Esophagus muscularis mucosa (tissue), 4 donors: Measurements from ENCODE around the gene FBL. TPM values are rescaled to one million over a fixed set of nuclear protein-coding genes. Genes with fewer than 3 reads are reported as not detected.
"Not testable (repeated sequence)": the region's sequence is repeated elsewhere in the genome, so short reads cannot be mapped to it uniquely, and the experiment has no call there.

Source experiments
- DNase-seq: peaks from one replicate; pipeline ENCODE4 v3.0.0-alpha.2; 2017; ENCODE audit errors: extremely low spot score
- H3K27ac ChIP-seq, 4 donors: fragments of 200-600 bp; sonication (generic); replicated peaks in 1 of 4; 1 replicate in 3 of 4; 2 replicates in 1 of 4; pipeline ENCODE4 v1.5.1; 2016 to 2019; ENCODE audit warnings: mild to moderate bottlenecking in 1 of 4
- H3K27me3 ChIP-seq, 4 donors: fragments of 200-600 bp; sonication (generic); one replicate each; pipeline versions ENCODE4 v1.5.1 to v1.6.0; 2016 to 2019
- H3K36me3 ChIP-seq, 4 donors: fragments of 200-600 bp; sonication (generic); one replicate each; pipeline ENCODE4 v1.5.1; 2016 to 2019
- H3K4me1 ChIP-seq, 4 donors: fragments of 200-600 bp; sonication (generic); one replicate each; pipeline ENCODE4 v1.5.1; 2016 to 2019
- H3K4me3 ChIP-seq, 4 donors: fragments of 200-600 bp; sonication (generic); 1 replicate in 2 of 4; 2 replicates in 2 of 4; pipeline ENCODE4 v1.5.1; 2016 to 2019; ENCODE audit warnings: mild to moderate bottlenecking in 4 of 4, moderate library complexity in 1 of 4
- H3K9me3 ChIP-seq, 4 donors: fragments of 200-600 bp; sonication (generic); 1 replicate in 3 of 4; 2 replicates in 1 of 4; pipeline ENCODE4 v1.5.1; 2016 to 2019
- EP300 ChIP-seq: sonication (generic); formaldehyde crosslinking; IDR thresholded peaks from one replicate; pipeline ENCODE4 v1.6.1; 2017; ENCODE audit warnings: antibody characterized with exemption
- POLR2A ChIP-seq: fragments of 450-650 bp; IDR thresholded peaks from one replicate; pipeline ENCODE4 v1.6.1; 2017; ENCODE audit warnings: antibody characterized with exemption, moderate library complexity, mild to moderate bottlenecking, low read depth
- POLR2AphosphoS5 ChIP-seq, 2 donors: sonication (generic); formaldehyde crosslinking; IDR thresholded peaks; one replicate each; pipeline ENCODE4 v1.6.1; 2017; ENCODE audit warnings: antibody characterized with exemption in 2 of 2
- WGBS: methylation state at CpG from one replicate; pipeline ENCODE4 v1.1.5; 2018; 5-methylcytosine and 5-hydroxymethylcytosine counted together
- intact Hi-C: fragments of 100-400 bp; cut with DNase I; formaldehyde crosslinking; loops from one replicate; pipeline ENCODE4 v1.15.1; 2023
- total RNA-seq, 4 donors: library from RNA; depleted of rRNA; stranded (reverse); fragments of >200 nt; gene quantifications; one replicate each; pipeline versions ENCODE4 v1.1.0 to v1.2.1, GENCODE V29; 2016
- TF ChIP-seq, protein P1 (sequence below), 3 experiments: fragments of 200-600 bp in 2 of 3; fragments of 450-650 bp in 1 of 3; sonication (generic) in 2 of 3; IDR thresholded peaks; one replicate each; pipeline ENCODE4 v1.5.1; 2017 to 2019; ENCODE audit warnings: antibody characterized with exemption in 3 of 3, mild to moderate bottlenecking in 2 of 3, moderate library complexity in 1 of 3

FBL gene
- total RNA-seq, 4 donors from 2014 or later, result 90.6 to 142 (median 96.7) TPM

- Histone ChIP-seq H3K27me3 (no peaks in the 10 kb centered on the region), H3K27ac (no peak overlapping the region), H3K4me1 (peaks cover 4 to 15% (median 9%) of the 10 kb centered on the region in 4 donors), H3K9me3 (no peaks in the 10 kb centered on the region), H3K36me3 (peaks cover 5 to 19% (median 12%) of the 10 kb centered on the region in 4 donors), H3K4me3 (no peak overlapping the region)
- WGBS, result 90% methylated on average over 4 of the region's 4 CpGs
- TF ChIP-seq POLR2A (no peak), POLR2AphosphoS5 (IDR thresholded peaks at IDR 0.05) (no peak), EP300 (no peak)
- TF ChIP-seq, protein P1, sequence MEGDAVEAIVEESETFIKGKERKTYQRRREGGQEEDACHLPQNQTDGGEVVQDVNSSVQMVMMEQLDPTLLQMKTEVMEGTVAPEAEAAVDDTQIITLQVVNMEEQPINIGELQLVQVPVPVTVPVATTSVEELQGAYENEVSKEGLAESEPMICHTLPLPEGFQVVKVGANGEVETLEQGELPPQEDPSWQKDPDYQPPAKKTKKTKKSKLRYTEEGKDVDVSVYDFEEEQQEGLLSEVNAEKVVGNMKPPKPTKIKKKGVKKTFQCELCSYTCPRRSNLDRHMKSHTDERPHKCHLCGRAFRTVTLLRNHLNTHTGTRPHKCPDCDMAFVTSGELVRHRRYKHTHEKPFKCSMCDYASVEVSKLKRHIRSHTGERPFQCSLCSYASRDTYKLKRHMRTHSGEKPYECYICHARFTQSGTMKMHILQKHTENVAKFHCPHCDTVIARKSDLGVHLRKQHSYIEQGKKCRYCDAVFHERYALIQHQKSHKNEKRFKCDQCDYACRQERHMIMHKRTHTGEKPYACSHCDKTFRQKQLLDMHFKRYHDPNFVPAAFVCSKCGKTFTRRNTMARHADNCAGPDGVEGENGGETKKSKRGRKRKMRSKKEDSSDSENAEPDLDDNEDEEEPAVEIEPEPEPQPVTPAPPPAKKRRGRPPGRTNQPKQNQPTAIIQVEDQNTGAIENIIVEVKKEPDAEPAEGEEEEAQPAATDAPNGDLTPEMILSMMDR (IDR thresholded peaks at IDR 0.05), result no peak
- intact Hi-C loops, result no loop called here
- no peak for DNase-seq
These were observed 27.5 kb downstream of the FBL start for GRCh38 chr19:39818626-39819097.

DNA sequence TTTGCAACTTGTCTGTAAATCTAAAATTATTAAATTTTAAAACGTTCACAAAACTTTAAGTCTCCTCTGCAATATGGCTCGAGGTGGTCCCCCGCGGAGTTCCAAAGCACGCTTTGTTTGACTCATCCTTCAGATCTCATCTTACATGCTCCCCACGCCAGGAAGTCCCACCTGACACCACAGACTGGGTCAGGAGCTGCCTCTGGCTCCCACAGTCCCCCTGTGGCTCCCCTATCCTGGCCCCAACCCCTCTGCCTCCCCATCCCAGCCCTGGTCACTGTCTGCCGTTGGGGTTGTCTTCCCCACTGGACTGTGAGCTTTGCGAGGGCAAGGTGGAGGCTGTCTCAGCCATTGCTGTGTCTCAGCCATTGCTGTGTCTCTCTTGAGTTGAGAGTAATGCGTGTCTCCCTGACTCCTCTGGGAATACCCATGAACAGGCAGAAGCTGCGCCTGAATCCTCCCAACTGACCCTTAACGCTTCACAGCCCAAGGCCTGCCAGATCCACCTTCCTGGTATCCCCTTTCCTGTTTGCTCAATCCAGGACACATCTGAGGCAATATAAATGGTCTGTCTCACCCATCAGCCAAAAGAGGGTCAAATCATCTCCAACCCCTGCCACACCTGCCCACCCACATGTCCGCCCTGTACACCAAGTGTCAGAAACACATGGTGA, 28.2 kb downstream of the FBL start:
- 88% methylated on average over 11 of the region's 12 CpGs for whole genome bisulfite sequencing
- intact Hi-C loops, result no loop called here
- Histone ChIP-seq H3K4me3 (no peak overlapping the region), H3K9me3 (no peaks in the 10 kb centered on the region), H3K4me1 (peaks cover 0 to 9% (median 5%) of the 10 kb centered on the region in 4 donors), H3K27ac (no peak overlapping the region), H3K27me3 (no peaks in the 10 kb centered on the region), H3K36me3 (peaks cover 5 to 19% (median 12%) of the 10 kb centered on the region in 4 donors)
- TF ChIP-seq POLR2AphosphoS5 (IDR thresholded peaks at IDR 0.05), result no peak
- TF ChIP-seq, protein P1 (IDR thresholded peaks at IDR 0.05), result no peak
- TF ChIP-seq EP300, result no peak
- no peak for TF ChIP-seq POLR2A
- no peak for DNase-seq

- intact Hi-C loops, result no loop called here
- no peak overlapping the region for H3K27ac ChIP-seq
These were observed 29.7 kb downstream of the FBL start for GRCh38 chr19:39816287-39817048.

DNA sequence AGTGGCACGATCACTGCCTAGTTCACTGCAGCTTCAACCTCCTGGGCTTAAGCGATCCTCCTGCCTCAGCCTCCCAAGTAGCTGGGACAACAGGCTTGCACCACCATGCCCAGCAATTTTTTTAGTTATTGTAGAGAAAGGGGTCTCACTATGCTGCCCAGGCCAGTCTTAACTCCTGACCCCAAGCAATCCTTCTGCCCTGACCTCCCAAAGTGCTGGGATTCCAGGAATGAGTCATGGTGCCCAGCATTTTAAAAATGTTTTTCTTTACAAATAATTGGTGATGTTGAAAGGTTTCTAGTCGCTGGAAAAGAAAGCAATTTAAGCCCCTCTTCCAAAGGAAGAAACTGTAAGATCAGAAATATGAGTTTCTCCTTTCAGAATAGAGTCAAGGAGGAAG, 31.6 kb downstream of the FBL start:
- 87% methylated on average over 3 of the region's 3 CpGs for WGBS
- Histone ChIP-seq H3K9me3 (no peaks in the 10 kb centered on the region), H3K36me3 (peaks cover 5 to 15% (median 7%) of the 10 kb centered on the region in 4 donors), H3K4me3 (no peak overlapping the region), H3K4me1 (peaks cover 0 to 3% (median 1%) of the 10 kb centered on the region in 4 donors), H3K27me3 (no peaks in the 10 kb centered on the region), H3K27ac (no peak overlapping the region)
- intact Hi-C loops, result no loop called here
- no peak for DNase-seq
- TF ChIP-seq POLR2A (no peak), EP300 (no peak), POLR2AphosphoS5 (IDR thresholded peaks at IDR 0.05) (no peak)
- TF ChIP-seq, protein P1 (IDR thresholded peaks at IDR 0.05), result no peak

More at GRCh38 chr19:39816287-39817048, 29.7 kb downstream of the FBL start:
- Histone ChIP-seq H3K9me3 (no peaks in the 10 kb centered on the region), H3K4me3 (no peak overlapping the region), H3K27me3 (no peaks in the 10 kb centered on the region), H3K36me3 (peaks cover 5 to 15% (median 10%) of the 10 kb centered on the region in 4 donors), H3K4me1 (peaks cover 0 to 3% (median 1%) of the 10 kb centered on the region in 4 donors)
- no peak for TF ChIP-seq POLR2A
- TF ChIP-seq POLR2AphosphoS5 (IDR thresholded peaks at IDR 0.05), result no peak
- TF ChIP-seq, protein P1 (IDR thresholded peaks at IDR 0.05), result no peak
- no peak for TF ChIP-seq EP300
- 90% methylated on average over 5 of the region's 5 CpGs for WGBS
- no peak for DNase-seq

DNA sequence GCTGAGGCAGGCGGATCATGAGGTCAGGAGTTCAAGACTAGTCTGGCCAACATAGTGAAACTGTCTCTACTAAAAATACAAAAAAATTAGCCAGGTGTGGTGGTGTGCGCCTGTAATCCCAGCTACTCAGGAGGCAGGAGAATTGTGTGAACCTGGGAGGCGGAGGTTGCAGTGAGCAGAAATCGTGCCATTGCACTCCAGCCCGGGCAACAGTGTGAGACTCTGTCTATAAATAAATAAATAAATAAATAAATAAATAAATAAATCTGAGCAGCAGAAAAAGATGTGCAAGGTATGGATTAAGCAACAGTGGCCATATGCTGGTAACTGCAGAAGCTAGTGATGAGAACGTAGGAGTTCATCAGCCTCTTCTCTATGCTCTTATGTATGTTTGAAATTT, 32.1 kb downstream of the FBL start:
- 91% methylated on average over 6 of the region's 6 CpGs for WGBS
- H3K9me3 ChIP-seq, H3K27ac ChIP-seq, H3K4me1 ChIP-seq, H3K27me3 ChIP-seq, intact Hi-C loops, DNase-seq, H3K4me3 ChIP-seq: not testable (repeated sequence)
- H3K36me3 ChIP-seq, result peaks cover 5 to 15% (median 7%) of the 10 kb centered on the region in 4 donors
